Frontal cortex (tissue), 4 donors: ENCODE measurements around the gene PHLPP2. TPM values are rescaled to one million over a fixed set of nuclear protein-coding genes. Genes with fewer than 3 reads are reported as not detected.

Experiments used
- DNase-seq, 2 donors: peaks; one replicate each; pipeline ENCODE4 v3.0.0; 2012; ENCODE audit warnings: low spot score in 2 of 2
- FAIRE-seq: peaks from 2 replicates; lab custom pipeline; 2012; peaks lifted over from hg19 to GRCh38; lab: Jason Lieb, UNC
- total RNA-seq: library from RNA; depleted of rRNA; stranded (reverse); fragments of >200 nt; gene quantifications from one replicate; pipeline ENCODE4 v1.2.3, GENCODE V29; 2014
- donor health status: control.
- donor health status: control.
- donor health status: control.

The PHLPP2 gene
- 26.9 TPM for total RNA-seq

DNA sequence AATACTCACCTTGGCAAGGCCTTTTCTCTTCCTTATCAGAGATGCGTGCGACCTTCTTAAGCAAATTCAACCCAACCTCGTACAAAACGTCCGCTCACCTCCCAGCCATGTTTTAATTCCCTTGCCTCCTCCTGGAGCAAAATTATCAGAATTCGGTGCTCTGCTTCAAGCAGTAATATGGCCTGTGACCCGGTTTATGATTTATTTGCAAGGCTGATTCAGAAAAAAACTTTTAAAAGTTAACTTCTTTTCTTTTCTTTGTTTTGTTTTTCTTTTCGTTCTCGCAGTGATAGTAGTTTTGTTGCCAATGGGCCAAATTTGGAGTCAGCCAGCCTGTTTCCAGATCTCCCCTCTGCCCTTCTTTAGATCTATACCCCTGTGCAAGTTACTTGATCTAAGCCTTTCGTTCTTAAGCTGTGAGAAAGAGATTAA lies at the start of gene PHLPP2:
Gene PHLPP2 (minus strand): TSS at position 382 of the 432 bp plus-strand sequence. CDS start 9,906 bp downstream, outside the sequence.
- FAIRE-seq (no peak), DNase-seq (no peak)

DNA sequence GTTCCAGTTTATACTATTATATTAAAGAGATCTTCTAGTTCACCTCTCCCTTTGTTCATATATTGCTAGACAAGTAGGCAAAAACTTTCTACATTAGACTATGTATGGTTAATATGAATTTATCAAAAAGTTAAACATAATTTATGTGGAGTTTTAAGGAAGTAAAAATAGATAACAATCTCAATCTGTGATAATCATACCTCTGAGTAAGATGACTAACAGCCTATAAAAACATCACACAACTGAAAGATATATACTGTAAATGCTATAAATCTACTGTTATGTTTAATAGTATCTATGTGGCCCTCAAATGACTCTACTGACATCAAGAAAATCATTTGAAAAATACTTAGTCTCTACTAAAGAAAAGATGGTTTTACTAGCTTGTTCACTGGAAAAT lies 47.1 kb upstream of the PHLPP2 start:
- FAIRE-seq (no peak), DNase-seq (no peak)

DNA sequence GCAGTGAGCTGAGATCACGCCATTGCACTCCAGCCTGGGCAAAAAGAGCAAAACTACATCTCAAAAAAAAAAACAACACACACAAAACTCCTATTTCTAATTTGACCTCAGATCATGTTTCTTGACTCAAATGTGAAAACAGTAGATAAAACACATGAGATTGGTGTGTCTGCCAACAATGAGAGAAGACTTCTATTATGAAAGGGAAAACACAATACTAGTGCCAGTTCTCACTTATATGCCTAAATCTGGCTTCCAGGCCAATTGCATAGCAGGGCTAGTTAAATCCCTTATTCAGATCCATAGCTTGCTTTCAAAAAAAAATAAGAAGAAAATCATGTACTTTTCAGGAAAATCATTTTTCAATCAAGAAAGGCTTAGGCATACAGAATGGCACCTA lies 44.7 kb upstream of the PHLPP2 start:
- no peak for FAIRE-seq
- no peak for DNase-seq

DNA sequence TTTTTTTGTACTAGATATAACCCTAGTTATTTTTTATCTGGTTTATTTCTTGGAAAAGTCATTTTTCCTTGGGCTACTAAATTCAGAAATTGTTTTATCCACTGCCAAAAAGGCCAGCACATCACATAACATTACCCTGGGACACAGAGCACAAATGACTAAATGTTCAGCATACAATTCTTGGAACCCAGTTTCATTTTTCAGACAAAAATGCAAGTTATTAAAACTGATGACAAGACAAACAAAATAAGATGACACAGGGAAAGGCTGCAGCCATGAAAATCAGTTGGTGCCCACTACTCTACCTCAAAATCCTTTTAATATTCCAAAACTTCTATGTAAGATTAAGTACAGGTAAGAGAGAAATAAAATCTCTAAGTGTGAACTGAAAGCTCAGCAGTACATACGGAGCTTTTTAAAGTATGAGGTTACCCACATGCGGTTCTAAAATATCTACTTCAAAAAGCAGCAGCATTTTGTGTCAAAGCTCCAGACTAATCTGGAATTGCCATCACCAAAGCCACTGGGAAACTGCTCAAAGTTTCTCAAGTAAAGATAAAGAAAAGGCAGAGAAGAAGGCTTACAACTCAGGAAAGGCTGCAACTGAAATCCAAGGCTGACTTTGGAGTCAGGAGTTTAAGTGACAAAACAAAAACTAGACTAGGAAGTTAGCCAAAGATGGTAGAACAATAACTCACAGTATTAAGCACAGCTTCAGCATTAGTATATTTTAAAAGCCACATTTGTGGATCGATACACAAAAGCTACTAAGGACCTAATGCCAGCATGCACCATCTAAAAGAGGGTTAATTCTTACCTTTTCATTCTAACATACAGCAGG lies 42.8 kb upstream of the PHLPP2 start:
- FAIRE-seq, result no peak
- DNase-seq, result no peak

- DNase-seq (no peak), FAIRE-seq (no peak)
Observed at GRCh38 chr16:71762186-71762585, 37.7 kb upstream of the PHLPP2 start.

- FAIRE-seq (no peak), DNase-seq (no peak)
Observed at GRCh38 chr16:71761097-71761496, 36.6 kb upstream of the PHLPP2 start.

DNA sequence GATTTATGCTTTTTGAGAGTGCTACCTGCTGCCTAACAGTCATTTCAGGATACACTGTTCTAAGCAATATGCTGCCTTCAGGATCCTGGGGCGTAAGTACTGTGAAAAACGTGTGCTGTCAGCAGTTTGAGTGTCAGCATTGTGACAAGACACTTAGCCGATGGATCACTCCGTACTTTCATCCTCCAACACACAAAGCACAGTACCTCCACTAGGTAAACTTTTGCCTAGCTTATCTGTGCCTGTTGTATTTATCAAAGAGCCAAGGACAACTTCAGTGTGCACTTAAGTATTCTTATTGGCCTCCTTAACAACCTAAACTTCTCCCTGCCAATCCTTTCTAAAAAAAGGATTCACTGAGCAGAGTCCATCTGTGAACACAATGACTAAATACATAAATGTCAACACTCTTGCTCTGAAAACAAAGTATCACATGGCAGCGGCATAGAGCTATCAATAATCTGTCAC lies 33.8 kb upstream of the PHLPP2 start:
- FAIRE-seq (no peak), DNase-seq (no peak)

- FAIRE-seq, result no peak
Observed at GRCh38 chr16:71754652-71755051, 30.2 kb upstream of the PHLPP2 start.

DNA sequence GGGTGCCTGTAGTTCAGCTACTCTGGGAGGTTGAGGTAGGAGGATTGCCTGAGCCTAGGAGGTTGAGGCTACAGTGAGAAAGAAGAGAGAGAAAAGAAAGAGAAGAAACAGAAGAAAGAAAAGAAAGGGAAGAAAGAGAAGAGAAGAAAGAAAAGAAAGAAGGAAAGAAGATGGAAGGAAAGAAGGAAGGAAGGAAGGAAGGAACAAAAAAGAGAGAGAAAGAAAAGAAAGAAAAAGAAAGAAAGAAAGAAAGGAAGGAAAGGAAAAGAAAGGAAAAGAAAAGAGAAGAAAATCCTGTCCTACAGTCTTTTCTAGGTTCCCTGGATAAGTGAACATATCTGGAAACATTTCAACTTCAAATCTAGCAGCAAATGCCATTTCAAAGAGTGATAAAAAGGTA lies 29.6 kb upstream of the PHLPP2 start:
- DNase-seq, result no peak
- no peak for FAIRE-seq

More at GRCh38 chr16:71754652-71755051, 30.2 kb upstream of the PHLPP2 start:
- DNase-seq, result no peak

DNA sequence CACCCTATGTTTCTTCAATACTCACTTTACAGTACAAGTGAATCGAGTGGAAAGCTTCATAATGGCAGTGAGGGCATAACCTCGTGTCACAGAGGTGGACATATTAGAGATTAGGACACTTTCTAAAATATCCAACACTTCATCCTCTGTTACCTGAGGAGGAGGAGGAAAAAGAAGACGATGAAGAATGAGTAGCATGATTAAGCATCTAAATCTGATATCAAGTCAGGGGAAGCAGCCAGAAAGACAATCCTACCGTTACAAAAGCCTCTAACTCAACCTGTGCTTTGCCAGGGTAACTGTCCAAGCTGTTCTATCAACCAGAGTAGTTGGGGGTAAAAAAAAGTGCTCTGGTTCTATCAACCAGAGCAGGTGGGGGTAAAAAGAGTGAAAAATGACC lies 23.7 kb upstream of the PHLPP2 start:
- DNase-seq (no peak), FAIRE-seq (no peak)

- DNase-seq (peak in 1 of 2 donors; percentile 52), FAIRE-seq (peak; percentile 58)
Observed at GRCh38 chr16:71746442-71747046, 22.0 kb upstream of the PHLPP2 start.

- no peak for FAIRE-seq
Observed at GRCh38 chr16:71738855-71739254, 14.4 kb upstream of the PHLPP2 start.

GRCh38 chr16:71737501-71737900 lies 13.0 kb upstream of the PHLPP2 start:
- FAIRE-seq (no peak), DNase-seq (no peak)

More at GRCh38 chr16:71738855-71739254, 14.4 kb upstream of the PHLPP2 start:
- DNase-seq, result no peak

GRCh38 chr16:71734511-71734910 lies 10.0 kb upstream of the PHLPP2 start:
- DNase-seq (no peak), FAIRE-seq (no peak)

DNA sequence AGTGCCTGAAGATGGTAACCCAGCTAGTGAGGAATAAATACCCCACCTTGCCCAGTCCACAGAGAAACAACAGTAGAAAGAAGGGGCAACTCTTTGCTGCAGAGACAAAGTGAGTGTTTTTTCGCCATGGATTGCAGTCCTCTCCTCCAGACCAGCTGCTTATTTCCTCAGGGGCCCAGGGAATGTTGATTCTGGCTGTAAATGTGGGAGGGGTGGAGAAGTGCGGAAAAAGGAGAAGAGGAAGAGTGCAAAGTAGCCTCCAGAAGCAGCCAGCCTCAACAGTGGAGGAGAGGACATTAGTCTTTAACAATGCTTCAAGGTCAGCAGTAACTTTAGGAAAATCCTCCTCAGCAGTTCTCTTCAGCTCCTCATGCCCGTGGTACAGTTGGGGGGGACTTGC lies 8.1 kb upstream of the PHLPP2 start:
- DNase-seq (no peak), FAIRE-seq (no peak)

- no peak for DNase-seq
- FAIRE-seq, result no peak
Observed at GRCh38 chr16:71727551-71728324, 3.2 kb upstream of the PHLPP2 start.

- DNase-seq, result peak in 1 of 2 donors; percentile 16
- no peak for FAIRE-seq
Observed at GRCh38 chr16:71726476-71727315, 2.2 kb upstream of the PHLPP2 start.

DNA sequence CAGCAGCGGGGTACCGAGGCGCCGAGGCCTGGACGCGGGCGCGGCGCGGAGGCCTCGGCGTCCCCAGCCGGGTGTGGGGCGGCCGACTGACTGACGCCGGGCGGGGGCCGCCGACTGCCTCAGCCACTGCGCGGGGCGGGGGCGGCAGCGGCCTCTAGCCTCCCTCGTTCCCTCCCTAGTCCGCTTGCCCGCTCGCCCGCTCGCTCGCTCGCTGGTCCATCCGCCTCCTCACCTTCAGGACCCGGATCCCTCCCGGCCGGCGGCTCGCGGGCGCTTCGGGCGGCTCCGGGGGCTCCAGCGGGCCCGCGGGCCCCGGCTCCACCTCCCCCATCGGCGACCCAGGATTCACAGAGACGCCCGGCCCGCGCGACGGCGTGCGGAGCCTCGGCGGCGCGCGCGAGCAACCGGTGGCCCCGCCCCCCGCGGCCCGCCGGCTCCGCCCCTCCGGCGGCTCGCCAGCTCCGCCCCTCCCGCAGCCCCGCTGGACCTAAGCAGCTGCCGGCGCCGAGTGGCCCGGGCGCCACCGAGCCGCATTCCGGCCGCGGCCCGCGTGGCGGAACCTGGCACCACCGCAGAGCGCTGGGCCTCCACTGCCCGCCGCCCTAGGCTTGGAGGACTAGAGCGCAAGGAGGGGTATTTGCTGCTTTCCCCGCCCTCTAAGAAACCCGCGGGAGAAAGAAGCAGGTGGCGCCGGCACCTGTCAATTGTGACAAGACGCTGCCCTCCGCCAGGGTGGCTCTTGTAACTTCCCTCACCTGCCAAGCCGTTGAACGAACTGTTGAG lies 773 bp downstream of the PHLPP2 start:
- DNase-seq (peak; percentile 92 to 94), FAIRE-seq (no peak)
